ENCODE data around the gene GRK6. TPM values are rescaled to one million over a fixed set of nuclear protein-coding genes. Genes with fewer than 3 reads are reported as not detected.
A peak's percentile ranks its signal among the peaks of the same experiment; 100 is the strongest.

Gene GRK6
- total RNA-seq, 1 experiment from 2014 or later = 82.3 TPM

- Histone ChIP-seq H4K20me1 (ENCODE audit: insufficient read depth) (peaks cover 18% of the 10 kb centered on the region; the same call in 1 of the 2 replicates), H3K4me1 (replicated peaks; ENCODE audit: insufficient read depth) (peaks cover 19% of the 10 kb centered on the region), H3K9me2 (ENCODE audit: insufficient read depth) (no peaks in the 10 kb centered on the region), H3K79me2 (ENCODE audit: low read depth) (peaks cover 20% of the 10 kb centered on the region; the same call in 1 of the 2 replicates), H3K36me3 (ENCODE audit: low read depth) (peaks cover 5% of the 10 kb centered on the region; the same call in 1 of the 2 replicates), H3K4me2 (no peak overlapping the region), H3K27ac (no peak overlapping the region), H3K27me3 (ENCODE audit: insufficient read depth, low read depth) (no peaks in the 10 kb centered on the region), H3K4me3 (no peak overlapping the region), H2AFZ (no peak overlapping the region), H3K9me3 (ENCODE audit: insufficient read depth, low read depth) (no peaks in the 10 kb centered on the region), H3F3A (ENCODE audit: insufficient read depth, low read depth) (peaks cover 33% of the 10 kb centered on the region)
- no peak for DNase-seq
- BruUV-seq (replicated peaks) = no TSS peak
- TF ChIP-seq EZH2 (IDR thresholded peaks at IDR 0.05; ENCODE audit: low read depth) (no peak), CTCF (conservative IDR thresholded peaks at IDR 0.05) (no peak)
- intact Hi-C loops (cut with micrococcal nuclease; ENCODE audit: unreplicated experiment) = no loop called here
- ChIA-PET CTCF (interaction anchor here (1.0 to 1.2 kb wide), 3 partner anchors 49 to 64 kb away, joined by 3 to 5 read pairs (median 3); no protein-coding TSS in a partner anchor), POLR2A (ENCODE audit: unreplicated experiment) (interaction anchor here (0.7 kb wide), 1 partner anchor 62 kb away, joined by 7 read pairs; no protein-coding TSS in a partner anchor)
Observed at GRCh38 chr5:177452688-177453638, 26.5 kb downstream of the GRK6 start.

GRCh38 chr5:177453852-177454396, 27.4 kb downstream of the GRK6 start:
- Histone ChIP-seq H3K4me3 (peak overlapping the region; percentile 77; the same call in 1 of the 2 replicates), H3K27me3 (ENCODE audit: insufficient read depth, low read depth) (no peaks in the 10 kb centered on the region), H3K36me3 (ENCODE audit: low read depth) (peaks cover 5% of the 10 kb centered on the region; the same call in 1 of the 2 replicates), H3K4me2 (peak overlapping the region; percentile 98), H3K9me3 (ENCODE audit: insufficient read depth, low read depth) (no peaks in the 10 kb centered on the region), H3K27ac (no peak overlapping the region), H2AFZ (no peak overlapping the region), H4K20me1 (ENCODE audit: insufficient read depth) (peaks cover 27% of the 10 kb centered on the region), H3K79me2 (ENCODE audit: low read depth) (peaks cover 15% of the 10 kb centered on the region; the same call in 1 of the 2 replicates), H3K9me2 (ENCODE audit: insufficient read depth) (no peaks in the 10 kb centered on the region), H3F3A (ENCODE audit: insufficient read depth, low read depth) (peaks cover 28% of the 10 kb centered on the region; the same call in 1 of the 2 replicates), H3K4me1 (replicated peaks; ENCODE audit: insufficient read depth) (peaks cover 10% of the 10 kb centered on the region)
- intact Hi-C loops (cut with micrococcal nuclease; ENCODE audit: unreplicated experiment) = loop anchor here (1.0 to 2.0 kb wide), 4 partner anchors 27 to 136 kb away; partner anchors contain the start of gene GRK6
- no peak for DNase-seq
- POLR2A ChIA-PET (ENCODE audit: unreplicated experiment) = interaction anchor here (0.7 kb wide), 1 partner anchor 49 kb away, joined by 3 read pairs; no protein-coding TSS in a partner anchor
- BruUV-seq (replicated peaks) = no TSS peak
- CTCF ChIA-PET = interaction anchor here (1.0 to 1.7 kb wide), 3 partner anchors 20 to 144 kb away, joined by 3 to 6 read pairs (median 4); no protein-coding TSS in a partner anchor
- no peak for TF ChIP-seq EZH2 (IDR thresholded peaks at IDR 0.05; ENCODE audit: low read depth)
- TF ChIP-seq CTCF (conservative IDR thresholded peaks at IDR 0.05) = no peak
